Trophoblast cell (in vitro differentiated cells and primary cell): ENCODE results near the gene MCL1.
A peak's percentile ranks its signal among the peaks of the same experiment; 100 is the strongest.

Experiments used
- DNase-seq, 2 donors: peaks; one replicate each; pipeline ENCODE4 v3.0.0-alpha.2; 2016
- H2AFZ ChIP-seq: 2 replicates; pipeline ENCODE4 v1.6.1; 2013; ENCODE audit warnings: low read length, moderate library complexity, mild to moderate bottlenecking; ENCODE audit not compliant: insufficient read depth, poor library complexity
- H2AK5ac ChIP-seq: 2 replicates; pipeline ENCODE4 v1.6.1; 2013; ENCODE audit warnings: mild to moderate bottlenecking, low read length
- H2BK120ac ChIP-seq: 2 replicates; pipeline ENCODE4 v1.6.1; 2013; ENCODE audit warnings: low read length, mild to moderate bottlenecking, moderate library complexity; ENCODE audit not compliant: insufficient read depth, poor library complexity
- H2BK12ac ChIP-seq: 2 replicates; pipeline ENCODE4 v1.6.1; 2013; ENCODE audit warnings: mild to moderate bottlenecking, low read length, moderate library complexity
- H2BK5ac ChIP-seq: 2 replicates; pipeline ENCODE4 v1.6.1; 2013; ENCODE audit warnings: low read length, low read depth, moderate library complexity, mild to moderate bottlenecking; ENCODE audit not compliant: poor library complexity
- H3K14ac ChIP-seq: 2 replicates; pipeline ENCODE4 v1.6.1; 2013; ENCODE audit warnings: mild to moderate bottlenecking, low read length
- H3K18ac ChIP-seq: 2 replicates; pipeline ENCODE4 v1.6.1; 2013; ENCODE audit warnings: mild to moderate bottlenecking, low read length
- H3K23ac ChIP-seq: 2 replicates; pipeline ENCODE4 v1.6.1; 2013; ENCODE audit warnings: low read length
- H3K27ac ChIP-seq: 2 replicates; pipeline ENCODE4 v1.5.1; 2013; ENCODE audit warnings: low read depth, mild to moderate bottlenecking, inconsistent platforms, low read length, moderate library complexity
- H3K27me3 ChIP-seq: 2 replicates; pipeline ENCODE4 v1.6.1; 2013; ENCODE audit warnings: inconsistent platforms, mild to moderate bottlenecking, low read length, moderate library complexity; ENCODE audit not compliant: insufficient read depth
- H3K36me3 ChIP-seq, 2 experiments: 1 replicate in 1 of 2; 2 replicates in 1 of 2; pipeline ENCODE4 v1.6.1; 2013; ENCODE audit warnings: low read length in 2 of 2, mild to moderate bottlenecking in 2 of 2, moderate library complexity in 1 of 2; ENCODE audit not compliant: insufficient read depth in 2 of 2, control insufficient read depth in 1 of 2
- H3K4ac ChIP-seq: 2 replicates; pipeline ENCODE4 v1.6.1; 2013; ENCODE audit warnings: low read depth, mild to moderate bottlenecking, low read length, moderate library complexity
- H3K4me1 ChIP-seq, 2 experiments: 1 replicate in 1 of 2; 2 replicates in 1 of 2; pipeline ENCODE4 v1.6.1; 2013; ENCODE audit warnings: low read length in 2 of 2, mild to moderate bottlenecking in 2 of 2, moderate library complexity in 1 of 2; ENCODE audit not compliant: insufficient read depth in 2 of 2, control insufficient read depth in 1 of 2
- H3K4me2 ChIP-seq: 2 replicates; pipeline ENCODE4 v1.6.1; 2013; ENCODE audit warnings: inconsistent platforms, mild to moderate bottlenecking, low read length, moderate library complexity
- H3K4me3 ChIP-seq: 2 replicates; pipeline ENCODE4 v1.5.1; 2013; ENCODE audit warnings: mild to moderate bottlenecking, low read depth, low read length, inconsistent platforms
- H3K79me1 ChIP-seq: one replicate; pipeline ENCODE4 v1.6.1; 2013; ENCODE audit warnings: low read length
- H3K79me2 ChIP-seq: 2 replicates; pipeline ENCODE4 v1.6.1; 2013; ENCODE audit warnings: low read length, mild to moderate bottlenecking; ENCODE audit not compliant: control insufficient read depth, insufficient read depth, poor library complexity
- H3K9ac ChIP-seq: 2 replicates; pipeline ENCODE4 v1.6.1; 2013; ENCODE audit warnings: mild to moderate bottlenecking, low read length
- H3K9me3 ChIP-seq: 2 replicates; pipeline ENCODE4 v1.6.1; 2013; ENCODE audit warnings: low read depth, mild to moderate bottlenecking, control low read depth, inconsistent platforms, low read length; ENCODE audit not compliant: insufficient read depth
- H4K12ac ChIP-seq: 2 replicates; pipeline ENCODE4 v1.6.1; 2013; ENCODE audit warnings: low read depth, mild to moderate bottlenecking, low read length, moderate library complexity
- H4K8ac ChIP-seq: 2 replicates; pipeline ENCODE4 v1.6.1; 2013; ENCODE audit warnings: low read depth, mild to moderate bottlenecking, low read length, moderate library complexity
- H4K91ac ChIP-seq: one replicate; pipeline ENCODE4 v1.6.1; 2013; ENCODE audit warnings: low read depth, mild to moderate bottlenecking, low read length, moderate library complexity
- WGBS: extraction: QIAGEN DNeasy Blood & Tissue Kit; methylation state at CpG from one replicate; pipeline ENCODE4 v1.1.7; 2013; ENCODE audit warnings: missing lambda C conversion rate; ENCODE audit not compliant: insufficient read length, insufficient coverage; ENCODE audit errors: extremely low coverage; 5-methylcytosine and 5-hydroxymethylcytosine counted together

Gene MCL1

GRCh38 chr1:150560576-150561253, 18.7 kb downstream of the MCL1 start:
- Histone ChIP-seq H3K79me2 (peaks cover 13% of the 10 kb centered on the region), H3K79me1 (peaks cover 37% of the 10 kb centered on the region), H3K23ac (no peak overlapping the region), H3K4me3 (peak overlapping the region; percentile 69), H3K9me3 (no peaks in the 10 kb centered on the region), H3K14ac (peak overlapping the region; percentile 85), H2BK5ac (peak overlapping the region; percentile 94), H2AFZ (peak overlapping the region; percentile 24), H3K36me3 (peaks cover 18% of the 10 kb centered on the region in 2 experiments), H3K27ac (peak overlapping the region; percentile 100), H3K9ac (peak overlapping the region; percentile 87), H2BK12ac (peak overlapping the region; percentile 59), H3K4me1 (peaks cover 31 to 33% of the 10 kb centered on the region in 2 experiments), H3K4ac (peak overlapping the region; percentile 37), H2BK120ac (peak overlapping the region; percentile 79), H4K91ac (peak overlapping the region; percentile 84), H3K27me3 (no peaks in the 10 kb centered on the region), H3K4me2 (peak overlapping the region; percentile 78), H2AK5ac (peak overlapping the region; percentile 32), H4K12ac (peak overlapping the region; percentile 67), H4K8ac (peak overlapping the region; percentile 70), H3K18ac (peak overlapping the region; percentile 62)
- WGBS: no CpG with 5 or more reads among the region's 17 CpGs
- peak; percentile 81 to 92 for DNase-seq

GRCh38 chr1:150560011-150560438, 19.4 kb downstream of the MCL1 start:
- H4K12ac ChIP-seq: no peak overlapping the region
- H4K8ac ChIP-seq: no peak overlapping the region
- H3K9ac ChIP-seq: no peak overlapping the region
- no peak overlapping the region for H3K18ac ChIP-seq
- peaks cover 20 to 23% of the 10 kb centered on the region in 2 experiments for H3K36me3 ChIP-seq
- H3K79me1 ChIP-seq: peaks cover 37% of the 10 kb centered on the region
- no peak overlapping the region for H3K4me2 ChIP-seq
- no peak overlapping the region for H3K14ac ChIP-seq
- no peak overlapping the region for H3K23ac ChIP-seq
- H3K9me3 ChIP-seq: peaks cover 3% of the 10 kb centered on the region
- no CpG with 5 or more reads among the region's 9 CpGs for WGBS
- H3K79me2 ChIP-seq: peaks cover 12% of the 10 kb centered on the region
- peak in 1 of 2 donors; percentile 85 for DNase-seq
- H2BK120ac ChIP-seq: no peak overlapping the region
- no peak overlapping the region for H2AFZ ChIP-seq
- no peak overlapping the region for H2BK12ac ChIP-seq
- no peak overlapping the region for H3K4ac ChIP-seq
- no peak overlapping the region for H2BK5ac ChIP-seq
- peak overlapping the region; percentile 18 for H2AK5ac ChIP-seq
- H3K27me3 ChIP-seq: no peaks in the 10 kb centered on the region
- H4K91ac ChIP-seq: no peak overlapping the region
- no peak overlapping the region for H3K4me3 ChIP-seq
- peak overlapping the region; percentile 100 for H3K27ac ChIP-seq
- peaks cover 31 to 33% of the 10 kb centered on the region in 2 experiments for H3K4me1 ChIP-seq

DNA sequence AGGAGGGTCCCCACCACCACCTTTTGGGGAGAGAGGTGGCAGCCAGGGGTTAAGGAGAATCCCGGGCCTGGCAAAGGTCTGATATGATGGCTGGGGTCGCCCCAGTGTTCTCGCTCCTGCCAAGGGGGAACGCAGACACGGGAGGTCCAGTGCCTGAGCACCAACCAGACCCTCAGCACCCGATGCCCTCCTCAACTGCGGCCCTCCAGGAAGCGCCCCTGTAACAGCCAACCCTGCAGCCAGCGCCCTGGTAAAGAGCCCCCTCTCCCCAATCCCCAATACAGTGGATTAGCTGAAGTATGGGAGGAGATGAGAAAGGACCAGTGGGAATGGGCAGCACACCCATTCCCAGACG, 19.8 kb downstream of the MCL1 start:
- WGBS: no CpG with 5 or more reads among the region's 10 CpGs

GRCh38 chr1:150558761-150559655, 20.4 kb downstream of the MCL1 start:
- H4K12ac ChIP-seq: no peak overlapping the region
- H3K9ac ChIP-seq: no peak overlapping the region
- no peak overlapping the region for H3K23ac ChIP-seq
- peaks cover 31 to 32% of the 10 kb centered on the region in 2 experiments for H3K4me1 ChIP-seq
- peak overlapping the region; percentile 61 for H3K18ac ChIP-seq
- peaks cover 12% of the 10 kb centered on the region for H3K79me2 ChIP-seq
- peak overlapping the region; percentile 26 for H2BK120ac ChIP-seq
- peaks cover 3% of the 10 kb centered on the region for H3K9me3 ChIP-seq
- peak overlapping the region; percentile 11 for H4K91ac ChIP-seq
- peak overlapping the region; percentile 22 for H3K14ac ChIP-seq
- H2BK12ac ChIP-seq: peak overlapping the region; percentile 23
- H3K4ac ChIP-seq: peak overlapping the region; percentile 19
- peak; percentile 69 for DNase-seq
- H3K4me3 ChIP-seq: no peak overlapping the region
- H2BK5ac ChIP-seq: no peak overlapping the region
- H3K4me2 ChIP-seq: no peak overlapping the region
- H3K27ac ChIP-seq: peak overlapping the region; percentile 15
- H3K36me3 ChIP-seq: peaks cover 25 to 29% of the 10 kb centered on the region in 2 experiments
- no peaks in the 10 kb centered on the region for H3K27me3 ChIP-seq
- peak overlapping the region; percentile 5 for H2AK5ac ChIP-seq
- no peak overlapping the region for H2AFZ ChIP-seq
- no CpG with 5 or more reads among the region's 28 CpGs for WGBS
- peak overlapping the region; percentile 30 for H4K8ac ChIP-seq
- H3K79me1 ChIP-seq: peaks cover 37% of the 10 kb centered on the region

More for the DNA sequence above, 19.8 kb downstream of the MCL1 start:
- Histone ChIP-seq H3K23ac (no peak overlapping the region), H2AK5ac (peak overlapping the region; percentile 18), H3K27ac (no peak overlapping the region), H3K36me3 (peaks cover 22 to 24% of the 10 kb centered on the region in 2 experiments), H3K4me1 (peaks cover 31 to 33% of the 10 kb centered on the region in 2 experiments), H3K79me2 (peaks cover 12% of the 10 kb centered on the region), H3K4me3 (no peak overlapping the region), H3K9me3 (peaks cover 3% of the 10 kb centered on the region), H2BK5ac (no peak overlapping the region), H4K8ac (peak overlapping the region; percentile 30), H4K12ac (no peak overlapping the region), H3K18ac (peak overlapping the region; percentile 61), H2AFZ (peak overlapping the region; percentile 50), H3K79me1 (peaks cover 37% of the 10 kb centered on the region), H3K14ac (no peak overlapping the region), H3K4ac (peak overlapping the region; percentile 52), H4K91ac (peak overlapping the region; percentile 11), H2BK12ac (peak overlapping the region; percentile 23), H2BK120ac (no peak overlapping the region), H3K4me2 (no peak overlapping the region), H3K27me3 (no peaks in the 10 kb centered on the region), H3K9ac (no peak overlapping the region)
- no peak for DNase-seq
